Measurements from ENCODE around the gene C1orf174. TPM values are rescaled to one million over a fixed set of nuclear protein-coding genes. Genes with fewer than 3 reads are reported as not detected.

C1orf174 gene
- total and polyA plus RNA-seq, 2 of the 13 experiments (the other 11 are each of a cell fraction or from before 2014, with no cell fraction given), result 21.6 to 31.4 TPM

- no TSS peak for BruUV-seq (replicated peaks)
- Histone ChIP-seq H3K36me3 (replicated peaks in 1 of 2; ENCODE audit: control insufficient read depth in 1 of 2, insufficient read depth in 2 of 2, low read length in 2 of 2) (peaks cover 25 to 45% of the 10 kb centered on the region in 2 experiments; a peak in 4 of 5 replicates), H3K27ac (ENCODE audit: extremely low read length, insufficient read depth, low read length) (no peak overlapping the region), H3K4me1 (ENCODE audit: insufficient read depth, low read length) (no peaks in the 10 kb centered on the region), H3K27me3 (ENCODE audit: control insufficient read depth in 1 of 2, insufficient read depth in 2 of 2, low read length in 2 of 2) (no peaks in the 10 kb centered on the region), H3K4me3 (replicated peaks in 1 of 3; ENCODE audit: insufficient read depth in 1 of 3, low read depth in 2 of 3, low read length in 3 of 3) (no peak overlapping the region), H2AFZ (ENCODE audit: low read length) (no peak overlapping the region), H3K9ac (ENCODE audit: insufficient read depth, low read depth, low read length) (no peak overlapping the region), H3K4me2 (ENCODE audit: low read depth, low read length) (no peak overlapping the region), H4K20me1 (ENCODE audit: insufficient read depth, low read length) (no peaks in the 10 kb centered on the region), H3K9me3 (ENCODE audit: low read length) (no peaks in the 10 kb centered on the region), H3K79me2 (ENCODE audit: insufficient read depth, low read length) (peaks cover 26% of the 10 kb centered on the region)
- DNase-seq (ENCODE audit: low spot score) (no peak), ATAC-seq (no peak), FAIRE-seq (no peak)
- in situ Hi-C loops (cut with HindIII; ENCODE audit: extremely low pct_ligation_motif_present, low pct_unique_long_range_greater_than_20kb), result no loop called here
- CTCF ChIA-PET (ENCODE audit: low intra/inter-chr PET ratio, low total read pairs), result no interaction called here
- 93% methylated on average over 26 of the region's 26 CpGs for WGBS (ENCODE audit: low lambda C conversion rate)
- intact Hi-C loops (cut with micrococcal nuclease; ENCODE audit: unreplicated experiment), result no loop called here
- POLR2A ChIA-PET, result interaction anchor here (0.7 kb wide), 1 partner anchor 10 kb away, joined by 4 read pairs; no protein-coding TSS in a partner anchor
- TF ChIP-seq, protein P1, sequence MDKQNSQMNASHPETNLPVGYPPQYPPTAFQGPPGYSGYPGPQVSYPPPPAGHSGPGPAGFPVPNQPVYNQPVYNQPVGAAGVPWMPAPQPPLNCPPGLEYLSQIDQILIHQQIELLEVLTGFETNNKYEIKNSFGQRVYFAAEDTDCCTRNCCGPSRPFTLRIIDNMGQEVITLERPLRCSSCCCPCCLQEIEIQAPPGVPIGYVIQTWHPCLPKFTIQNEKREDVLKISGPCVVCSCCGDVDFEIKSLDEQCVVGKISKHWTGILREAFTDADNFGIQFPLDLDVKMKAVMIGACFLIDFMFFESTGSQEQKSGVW (CRISPR knock-in tag; IDR thresholded peaks at IDR 0.05; ENCODE audit: borderline replicate concordance), result no peak
- no peak for TF ChIP-seq ZNF572 (CRISPR knock-in tag; IDR thresholded peaks at IDR 0.05)
- TF ChIP-seq FOSL2 (CRISPR knock-in tag; IDR thresholded peaks at IDR 0.05), result no peak
Observed at GRCh38 chr1:3890389-3891328, 9.4 kb downstream of the C1orf174 start.

DNA sequence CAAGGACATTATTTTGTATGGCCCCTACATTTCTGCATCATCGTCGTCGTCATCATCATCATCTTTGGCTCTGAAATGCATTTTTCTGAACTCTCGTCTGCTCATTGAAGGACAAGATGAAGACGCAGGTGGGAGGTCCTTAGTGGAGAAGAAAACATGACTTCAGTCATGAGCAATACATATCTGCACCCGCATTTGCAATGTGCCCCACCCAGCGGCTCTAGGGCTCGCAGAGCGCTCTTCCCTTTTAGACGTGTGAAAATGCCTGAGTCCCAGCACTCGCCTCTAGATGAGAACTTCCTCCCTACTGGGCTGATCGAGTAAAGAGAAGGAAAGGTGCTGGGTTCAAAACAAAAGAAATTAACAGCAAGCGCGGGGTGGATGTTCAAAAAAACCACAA is 10.1 kb downstream of the C1orf174 start:
- no peak overlapping the region for H3K27ac ChIP-seq (ENCODE audit: extremely low read length, insufficient read depth, low read length)
- no peaks in the 10 kb centered on the region for H3K9me3 ChIP-seq (ENCODE audit: low read length)
- no peak overlapping the region for H3K4me3 ChIP-seq (replicated peaks in 1 of 3; ENCODE audit: insufficient read depth in 1 of 3, low read depth in 2 of 3, low read length in 3 of 3)
- no peaks in the 10 kb centered on the region for H3K4me1 ChIP-seq (ENCODE audit: insufficient read depth, low read length)
- H3K9ac ChIP-seq (ENCODE audit: insufficient read depth, low read depth, low read length), result no peak overlapping the region
- WGBS (ENCODE audit: low lambda C conversion rate), result 99% methylated on average over 14 of the region's 14 CpGs
- ChIA-PET CTCF (ENCODE audit: low intra/inter-chr PET ratio, low total read pairs) (no interaction called here), POLR2A (interaction anchor here (0.7 kb wide), 1 partner anchor 11 kb away, joined by 4 read pairs; no protein-coding TSS in a partner anchor)
- H3K4me2 ChIP-seq (ENCODE audit: low read depth, low read length), result no peak overlapping the region
- no peaks in the 10 kb centered on the region for H3K27me3 ChIP-seq (ENCODE audit: control insufficient read depth in 1 of 2, insufficient read depth in 2 of 2, low read length in 2 of 2)
- H2AFZ ChIP-seq (ENCODE audit: low read length), result no peak overlapping the region
- intact Hi-C loops (cut with micrococcal nuclease; ENCODE audit: unreplicated experiment), result no loop called here
- ATAC-seq, result no peak
- DNase-seq (ENCODE audit: low spot score), result no peak
- no peaks in the 10 kb centered on the region for H4K20me1 ChIP-seq (ENCODE audit: insufficient read depth, low read length)
- H3K36me3 ChIP-seq (replicated peaks in 1 of 2; ENCODE audit: control insufficient read depth in 1 of 2, insufficient read depth in 2 of 2, low read length in 2 of 2), result peaks cover 23 to 39% of the 10 kb centered on the region in 2 experiments; a peak in 4 of 5 replicates
- in situ Hi-C loops (cut with HindIII; ENCODE audit: extremely low pct_ligation_motif_present, low pct_unique_long_range_greater_than_20kb), result no loop called here
- peaks cover 19% of the 10 kb centered on the region for H3K79me2 ChIP-seq (ENCODE audit: insufficient read depth, low read length)
- no peak for FAIRE-seq
- BruUV-seq (replicated peaks), result no TSS peak
- TF ChIP-seq MTERF4 (CRISPR knock-in tag; IDR thresholded peaks at IDR 0.05) (no peak), MXD3 (CRISPR knock-in tag; IDR thresholded peaks at IDR 0.05) (no peak), ATM (IDR thresholded peaks at IDR 0.05; ENCODE audit: borderline replicate concordance) (no peak), ZMYM2 (CRISPR knock-in tag; IDR thresholded peaks at IDR 0.05) (no peak), ZNF597 (CRISPR knock-in tag; IDR thresholded peaks at IDR 0.05) (no peak), ZNF577 (CRISPR knock-in tag; IDR thresholded peaks at IDR 0.05; ENCODE audit: borderline replicate concordance, low read depth) (no peak), MLLT10 (CRISPR knock-in tag; IDR thresholded peaks at IDR 0.05) (no peak), FOXJ3 (CRISPR knock-in tag; IDR thresholded peaks at IDR 0.05; ENCODE audit: borderline replicate concordance) (no peak), RCOR2 (CRISPR knock-in tag; IDR thresholded peaks at IDR 0.05) (no peak), LBX2 (CRISPR knock-in tag; IDR thresholded peaks at IDR 0.05; ENCODE audit: borderline replicate concordance) (no peak)
